Thymus (tissue), 14 donors: ENCODE measurements around the gene AKAP4. TPM values are rescaled to one million over a fixed set of nuclear protein-coding genes. Genes with fewer than 3 reads are reported as not detected.
A peak's percentile ranks its signal among the peaks of the same experiment; 100 is the strongest.

Experiments used
- DNase-seq, 9 donors: peaks; one replicate each; pipeline ENCODE4 v3.0.0-alpha.2; 2013; ENCODE audit warnings: low spot score in 9 of 9, low read depth in 6 of 9, missing footprints in 1 of 9
- H3K27ac ChIP-seq, 2 donors: one replicate each; pipeline ENCODE4 v1.5.1; 2013; ENCODE audit warnings: control low read depth in 1 of 2, low read depth in 1 of 2, low read length in 1 of 2, mild to moderate bottlenecking in 1 of 2, moderate library complexity in 1 of 2
- H3K27me3 ChIP-seq, 2 donors: one replicate each; pipeline ENCODE4 v1.5.1; 2013; ENCODE audit warnings: low read length in 1 of 2; ENCODE audit not compliant: control insufficient read depth in 2 of 2, insufficient read depth in 1 of 2
- H3K36me3 ChIP-seq, 2 donors: one replicate each; pipeline ENCODE4 v1.5.1; 2013; ENCODE audit warnings: low read length in 1 of 2, mild to moderate bottlenecking in 1 of 2, moderate library complexity in 1 of 2; ENCODE audit not compliant: control insufficient read depth in 2 of 2, insufficient read depth in 2 of 2
- H3K4me1 ChIP-seq, 2 donors: one replicate each; pipeline ENCODE4 v1.5.1; 2013; ENCODE audit warnings: low read length in 2 of 2; ENCODE audit not compliant: control insufficient read depth in 2 of 2, insufficient read depth in 2 of 2
- H3K4me3 ChIP-seq, 2 donors: one replicate each; pipeline ENCODE4 v1.5.1; 2013; ENCODE audit warnings: low read length in 2 of 2, control low read depth in 1 of 2, mild to moderate bottlenecking in 1 of 2
- H3K9me3 ChIP-seq, 2 donors: one replicate each; pipeline ENCODE4 v1.5.1; 2013; ENCODE audit warnings: low read length in 1 of 2, mild to moderate bottlenecking in 1 of 2; ENCODE audit not compliant: control insufficient read depth in 2 of 2, insufficient read depth in 1 of 2
- WGBS: extraction: QIAGEN DNeasy Blood & Tissue Kit; methylation state at CpG from one replicate; pipeline ENCODE4 v1.1.7; 2013; 5-methylcytosine and 5-hydroxymethylcytosine counted together
- long read RNA-seq, 10 donors: transcript quantifications; one replicate each; lab custom pipeline, GENCODE V29; 2026
- polyA plus RNA-seq: library from polyadenylated mRNA; stranded (reverse); fragments of 200-250 nt; gene quantifications from one replicate; pipeline ENCODE4 v1.2.3, GENCODE V29; 2013
- total RNA-seq: library from RNA; stranded (reverse); fragments of 120-200 nt; gene quantifications from one replicate; pipeline ENCODE4 v1.2.4, GENCODE V29; 2013
- donor health status: healthy.

AKAP4 gene, protein sequence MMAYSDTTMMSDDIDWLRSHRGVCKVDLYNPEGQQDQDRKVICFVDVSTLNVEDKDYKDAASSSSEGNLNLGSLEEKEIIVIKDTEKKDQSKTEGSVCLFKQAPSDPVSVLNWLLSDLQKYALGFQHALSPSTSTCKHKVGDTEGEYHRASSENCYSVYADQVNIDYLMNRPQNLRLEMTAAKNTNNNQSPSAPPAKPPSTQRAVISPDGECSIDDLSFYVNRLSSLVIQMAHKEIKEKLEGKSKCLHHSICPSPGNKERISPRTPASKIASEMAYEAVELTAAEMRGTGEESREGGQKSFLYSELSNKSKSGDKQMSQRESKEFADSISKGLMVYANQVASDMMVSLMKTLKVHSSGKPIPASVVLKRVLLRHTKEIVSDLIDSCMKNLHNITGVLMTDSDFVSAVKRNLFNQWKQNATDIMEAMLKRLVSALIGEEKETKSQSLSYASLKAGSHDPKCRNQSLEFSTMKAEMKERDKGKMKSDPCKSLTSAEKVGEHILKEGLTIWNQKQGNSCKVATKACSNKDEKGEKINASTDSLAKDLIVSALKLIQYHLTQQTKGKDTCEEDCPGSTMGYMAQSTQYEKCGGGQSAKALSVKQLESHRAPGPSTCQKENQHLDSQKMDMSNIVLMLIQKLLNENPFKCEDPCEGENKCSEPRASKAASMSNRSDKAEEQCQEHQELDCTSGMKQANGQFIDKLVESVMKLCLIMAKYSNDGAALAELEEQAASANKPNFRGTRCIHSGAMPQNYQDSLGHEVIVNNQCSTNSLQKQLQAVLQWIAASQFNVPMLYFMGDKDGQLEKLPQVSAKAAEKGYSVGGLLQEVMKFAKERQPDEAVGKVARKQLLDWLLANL
- total RNA-seq: not detected
- polyA plus RNA-seq: 0.05 TPM
- long read RNA-seq, donor 1: 0 reads
- long read RNA-seq, donor 2: 0 reads
- long read RNA-seq, donor 3: 0 reads
- long read RNA-seq, donor 4: 0 reads
- long read RNA-seq, donor 5: 0 reads
- long read RNA-seq, donor 6: 0 reads
- long read RNA-seq, donor 7: 0 reads
- long read RNA-seq, donor 8: 0 reads
- long read RNA-seq, donor 9: 0 reads
- long read RNA-seq, donor 10: 0 reads

- DNase-seq: no peak
- Histone ChIP-seq H3K4me3 (no peak within 1 kb of the TSS), H3K27me3 (no peaks in the 10 kb centered on the region), H3K9me3 (no peaks in the 10 kb centered on the region), H3K27ac (no peak within 1 kb of the TSS), H3K4me1 (peaks cover 0 to 7% of the 10 kb centered on the region in 2 donors), H3K36me3 (no peaks in the 10 kb centered on the region)
- 92% methylated on average over 1 of the region's 1 CpG for WGBS
Observed at GRCh38 chrX:50200907-50201306, at the start of gene AKAP4. Gene AKAP4, minus strand, starts transcription at chrX:50201007. Its CDS starts 118 bp downstream, at chrX:50200889.

GRCh38 chrX:50211510-50211909 is 10.7 kb upstream of the AKAP4 start:
- Histone ChIP-seq H3K27ac (no peak overlapping the region), H3K36me3 (no peaks in the 10 kb centered on the region), H3K4me1 (no peaks in the 10 kb centered on the region), H3K27me3 (no peaks in the 10 kb centered on the region), H3K4me3 (no peak overlapping the region), H3K9me3 (no peaks in the 10 kb centered on the region)
- 79% methylated on average over 8 of the region's 8 CpGs for WGBS
- DNase-seq: peak in 1 of 9 donors; percentile 6

DNA sequence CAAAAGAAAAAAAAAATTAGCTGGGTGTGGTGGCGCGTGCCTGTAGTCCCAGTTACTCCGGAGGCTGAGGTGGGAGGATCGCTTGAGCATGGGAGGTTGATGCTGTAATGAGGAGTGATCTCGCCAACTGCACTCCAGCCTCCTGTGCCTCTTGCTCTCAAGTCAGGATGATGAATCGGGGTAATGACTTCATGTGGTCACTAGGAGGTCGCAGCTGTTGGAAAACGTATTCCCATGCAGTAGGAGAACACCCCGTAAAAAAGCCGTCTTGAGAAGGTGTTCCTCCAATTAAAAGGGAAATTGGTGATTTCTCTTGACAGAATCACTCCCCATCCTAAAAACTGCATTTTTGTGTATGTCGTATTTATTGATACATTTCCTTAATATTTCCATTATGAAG is 5.9 kb upstream of the AKAP4 start:
- Histone ChIP-seq H3K36me3 (no peaks in the 10 kb centered on the region), H3K9me3 (no peaks in the 10 kb centered on the region), H3K27me3 (no peaks in the 10 kb centered on the region), H3K4me3 (no peak overlapping the region), H3K27ac (no peak overlapping the region), H3K4me1 (peaks cover 0 to 7% of the 10 kb centered on the region in 2 donors)
- WGBS: 93% methylated on average over 11 of the region's 11 CpGs
- no peak for DNase-seq

DNA sequence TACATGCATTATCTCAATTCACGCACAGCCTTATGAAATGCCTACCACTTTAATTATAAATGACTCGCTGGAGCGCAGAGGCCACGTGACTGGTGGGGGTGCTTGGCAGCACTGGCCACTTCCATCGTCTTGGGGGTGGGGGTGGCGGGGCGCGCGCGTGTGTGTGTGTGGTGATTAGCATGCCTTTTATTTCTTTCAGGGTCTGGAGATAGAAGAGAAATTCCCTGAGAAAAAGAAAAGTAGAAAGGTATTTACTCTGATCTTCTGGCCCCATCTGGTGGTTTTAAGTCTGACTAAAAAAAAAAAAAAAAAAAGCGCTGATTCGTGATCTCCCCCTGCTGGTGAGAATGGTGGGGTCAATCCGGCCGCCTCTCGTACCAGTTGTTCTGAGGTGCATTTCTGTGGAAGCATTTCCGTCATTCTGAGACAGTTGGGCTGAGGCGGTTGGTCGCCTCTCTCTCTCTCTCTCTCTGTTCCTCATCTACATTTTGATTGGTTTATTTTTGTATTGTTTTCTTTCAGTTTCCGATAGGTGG is 3.6 kb upstream of the AKAP4 start, which contains the start of gene CCNB3:
Gene CCNB3, plus strand, starts transcription at position 402 of the 536 bp plus-strand sequence. CDS start 80,399 bp downstream, outside the sequence.
- 3% methylated on average over 19 of the region's 19 CpGs for WGBS
- H3K4me1 ChIP-seq: peaks cover 0 to 7% of the 10 kb centered on the region in 2 donors
- peak; percentile 23 to 83 (median 53) for DNase-seq
- no peaks in the 10 kb centered on the region for H3K9me3 ChIP-seq
- peak within 1 kb of the TSS in 1 of 2 donors; percentile 62 for H3K27ac ChIP-seq
- H3K4me3 ChIP-seq: peak within 1 kb of the TSS; percentile 27 to 48
- no peaks in the 10 kb centered on the region for H3K36me3 ChIP-seq
- H3K27me3 ChIP-seq: no peaks in the 10 kb centered on the region

DNA sequence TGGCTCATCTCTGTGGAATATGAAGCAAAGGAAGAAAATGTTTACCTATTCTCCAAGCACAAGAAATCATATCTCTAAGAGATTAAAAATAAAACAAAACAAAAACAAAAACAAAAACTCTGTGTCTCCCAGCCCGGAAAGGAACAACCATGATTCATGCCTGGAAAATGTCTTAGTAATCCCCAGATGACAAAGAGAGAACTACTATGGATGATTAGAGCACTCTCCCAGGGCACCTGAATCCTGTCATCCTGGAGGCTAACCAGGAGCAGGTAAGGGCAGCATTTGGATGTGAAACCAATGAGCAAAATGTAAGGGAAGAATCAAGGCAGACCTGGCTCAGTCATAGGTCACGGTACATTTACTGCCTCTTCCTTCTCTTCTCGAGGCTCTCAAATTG is 1.7 kb upstream of the AKAP4 start:
- Histone ChIP-seq H3K36me3 (no peaks in the 10 kb centered on the region), H3K9me3 (no peaks in the 10 kb centered on the region), H3K27ac (no peak overlapping the region), H3K27me3 (no peaks in the 10 kb centered on the region), H3K4me1 (peaks cover 0 to 7% of the 10 kb centered on the region in 2 donors), H3K4me3 (no peak overlapping the region)
- DNase-seq: no peak
- 94% methylated on average over 3 of the region's 3 CpGs for WGBS

DNA sequence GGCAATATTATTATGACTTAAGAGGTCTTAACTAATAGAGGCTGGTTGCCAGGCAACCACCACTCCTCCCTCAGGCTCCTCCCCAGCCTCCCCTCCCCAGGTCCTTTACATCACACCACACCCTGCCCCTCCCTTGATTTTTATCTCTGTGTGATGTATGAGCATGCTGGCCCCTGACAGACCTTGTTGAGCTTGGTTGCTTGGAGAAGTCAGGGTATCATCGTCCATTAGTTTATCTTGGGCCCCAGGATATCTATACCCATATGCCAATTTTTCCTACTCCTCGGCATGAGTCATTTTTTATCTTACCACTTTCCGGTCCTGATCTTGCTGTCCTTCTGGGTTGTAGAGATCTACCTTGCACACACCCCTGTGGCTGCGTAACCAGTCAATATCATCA is 2.5 kb downstream of the AKAP4 start:
- WGBS: 98% methylated on average over 4 of the region's 4 CpGs
- no peak overlapping the region for H3K4me3 ChIP-seq
- no peaks in the 10 kb centered on the region for H3K36me3 ChIP-seq
- H3K9me3 ChIP-seq: no peaks in the 10 kb centered on the region
- no peaks in the 10 kb centered on the region for H3K4me1 ChIP-seq
- DNase-seq: no peak
- H3K27ac ChIP-seq: no peak overlapping the region
- H3K27me3 ChIP-seq: no peaks in the 10 kb centered on the region

GRCh38 chrX:50188859-50189600 is 11.8 kb downstream of the AKAP4 start:
- Histone ChIP-seq H3K27me3 (no peaks in the 10 kb centered on the region), H3K4me3 (no peak overlapping the region), H3K4me1 (no peaks in the 10 kb centered on the region), H3K27ac (no peak overlapping the region), H3K9me3 (no peaks in the 10 kb centered on the region), H3K36me3 (no peaks in the 10 kb centered on the region)
- WGBS: 90% methylated on average over 9 of the region's 9 CpGs
- no peak for DNase-seq

- Histone ChIP-seq H3K27ac (no peak overlapping the region), H3K9me3 (no peaks in the 10 kb centered on the region), H3K27me3 (no peaks in the 10 kb centered on the region), H3K36me3 (no peaks in the 10 kb centered on the region), H3K4me3 (no peak overlapping the region), H3K4me1 (no peaks in the 10 kb centered on the region)
- WGBS: 94% methylated on average over 3 of the region's 3 CpGs
- DNase-seq: no peak
Observed at GRCh38 chrX:50183891-50184290, 16.9 kb downstream of the AKAP4 start.
